OCI-LY7 (cell line): ENCODE results near the gene OGT. TPM values are rescaled to one million over a fixed set of nuclear protein-coding genes. Genes with fewer than 3 reads are reported as not detected.
A peak's percentile ranks its signal among the peaks of the same experiment; 100 is the strongest.

Source experiments
- BruUV-seq: library from RNA; stranded (reverse); fragments of 400-500 nt; replicated peaks from 2 replicates; lab custom pipeline; 2021; lab: Mats Ljungman, UMichigan
- CTCF ChIA-PET: fragments of 300-600 bp; sonication (Branson Sonifier 250); formaldehyde crosslinking; loops from one replicate; lab custom pipeline; 2022; ENCODE audit warnings: antibody characterized with exemption; ENCODE audit not compliant: unreplicated experiment; lab: Charles Lee
- POLR2A ChIA-PET: fragments of 300-600 bp; sonication (Branson Sonifier 250); formaldehyde crosslinking; loops from one replicate; lab custom pipeline; 2022; ENCODE audit warnings: antibody characterized with exemption; lab: Charles Lee
- DNase-seq: peaks from one replicate; pipeline ENCODE4 v3.0.0-alpha.2; 2015; ENCODE audit warnings: low spot score
- H2AFZ ChIP-seq: fragments of 200-600 bp; sonication (generic), shearing (Covaris generic); 2 replicates; pipeline ENCODE4 v1.6.1; 2014; ENCODE audit warnings: mild to moderate bottlenecking, antibody characterized with exemption, low read length, moderate library complexity
- H3K27ac ChIP-seq: fragments of 200-600 bp; sonication (generic); 2 replicates; pipeline ENCODE4 v1.5.1; 2014; ENCODE audit warnings: mixed run types, low read depth, mild to moderate bottlenecking, moderate library complexity, low read length, inconsistent platforms; ENCODE audit not compliant: poor library complexity, severe bottlenecking
- H3K36me3 ChIP-seq: fragments of 200-600 bp; sonication (generic); 2 replicates; pipeline ENCODE4 v1.6.1; 2014; ENCODE audit warnings: mild to moderate bottlenecking, antibody characterized with exemption, low read length, moderate library complexity, mixed read lengths; ENCODE audit not compliant: insufficient read depth
- H3K4me1 ChIP-seq: fragments of 200-600 bp; sonication (generic); 2 replicates; pipeline ENCODE4 v1.5.1; 2014; ENCODE audit warnings: mild to moderate bottlenecking, low read length; ENCODE audit not compliant: insufficient read depth, poor library complexity, severe bottlenecking
- H3K4me2 ChIP-seq: fragments of 200-600 bp; sonication (generic); 2 replicates; pipeline ENCODE4 v1.6.1; 2014; ENCODE audit warnings: mild to moderate bottlenecking, low read length
- H3K4me3 ChIP-seq: fragments of 200-600 bp; sonication (generic); 2 replicates; pipeline ENCODE4 v1.5.1; 2014; ENCODE audit warnings: mild to moderate bottlenecking, low read depth, low read length; ENCODE audit not compliant: poor library complexity, severe bottlenecking
- H3K79me2 ChIP-seq: fragments of 200-600 bp; sonication (generic); 2 replicates; pipeline ENCODE4 v1.6.1; 2016; ENCODE audit warnings: low read depth, mild to moderate bottlenecking, low read length, moderate library complexity, mixed read lengths; ENCODE audit not compliant: insufficient read depth
- H3K9me2 ChIP-seq: fragments of 200-600 bp; sonication (generic); 2 replicates; pipeline ENCODE4 v1.6.1; 2016; ENCODE audit warnings: mild to moderate bottlenecking, low read length, mixed read lengths; ENCODE audit not compliant: insufficient read depth
- H3K9me3 ChIP-seq: fragments of 200-600 bp; sonication (generic); 2 replicates; pipeline ENCODE4 v1.6.1; 2014; ENCODE audit warnings: mild to moderate bottlenecking, mixed run types, low read length, mixed read lengths
- H4K20me1 ChIP-seq: fragments of 200-600 bp; sonication (generic); 2 replicates; pipeline ENCODE4 v1.6.1; 2014; ENCODE audit warnings: mild to moderate bottlenecking, antibody characterized with exemption, low read length, moderate library complexity, mixed read lengths; ENCODE audit not compliant: insufficient read depth
- CTCF ChIP-seq: fragments of 200-600 bp; sonication (generic); conservative IDR thresholded peaks from 2 replicates; pipeline ENCODE4 v1.5.1; 2014; ENCODE audit warnings: mild to moderate bottlenecking, antibody characterized with exemption, low read length, moderate library complexity, mixed read lengths
- EZH2phosphoT487 ChIP-seq: fragments of 200-600 bp; sonication (generic); IDR thresholded peaks from 2 replicates; pipeline ENCODE4 v1.6.1; 2018; ENCODE audit warnings: low read depth, borderline replicate concordance, mild to moderate bottlenecking, mixed run types, antibody characterized with exemption, low read length, moderate library complexity, mixed read lengths
- intact Hi-C: fragments of 100-400 bp; cut with micrococcal nuclease; formaldehyde crosslinking; loops from one replicate; pipeline ENCODE4 v1.10.0; 2022; ENCODE audit not compliant: unreplicated experiment
- total RNA-seq, 2 experiments: library from RNA; depleted of rRNA in 1 of 2; stranded (reverse); fragments of >200 nt in 1 of 2; shearing (Covaris generic) in 1 of 2; gene quantifications; 2 replicates each; pipeline ENCODE4 v1.2.3, GENCODE V29; 2014 to 2022

OGT gene
- total RNA-seq, 2 experiments from 2014 or later = 185 to 291 TPM

GRCh38 chrX:71536285-71536684, 3.4 kb downstream of the OGT start:
- H3K4me1 ChIP-seq = peaks cover 55% of the 10 kb centered on the region
- TF ChIP-seq CTCF (no peak), EZH2phosphoT487 (no peak)
- no peak overlapping the region for H2AFZ ChIP-seq
- CTCF ChIA-PET = no interaction called here
- no peak for DNase-seq
- no TSS peak for BruUV-seq
- POLR2A ChIA-PET = interaction anchor here (0.6 to 2.9 kb wide), 2 partner anchors 9 to 341 kb away, joined by 3 to 13 read pairs; no protein-coding TSS in a partner anchor
- H3K9me3 ChIP-seq = no peaks in the 10 kb centered on the region
- peaks cover 66% of the 10 kb centered on the region for H3K36me3 ChIP-seq
- peak overlapping the region; percentile 94 for H3K4me2 ChIP-seq
- H3K9me2 ChIP-seq = no peaks in the 10 kb centered on the region
- peak overlapping the region; percentile 78 for H3K4me3 ChIP-seq
- intact Hi-C loops = no loop called here
- peaks cover 84% of the 10 kb centered on the region for H3K79me2 ChIP-seq
- H4K20me1 ChIP-seq = peaks cover 37% of the 10 kb centered on the region
- H3K27ac ChIP-seq = no peak overlapping the region

- Histone ChIP-seq H3K27ac (no peak overlapping the region), H2AFZ (no peak overlapping the region), H4K20me1 (peaks cover 52% of the 10 kb centered on the region), H3K9me3 (no peaks in the 10 kb centered on the region), H3K36me3 (peaks cover 81% of the 10 kb centered on the region), H3K4me2 (peak overlapping the region; percentile 69), H3K4me3 (no peak overlapping the region), H3K79me2 (peaks cover 99% of the 10 kb centered on the region), H3K9me2 (no peaks in the 10 kb centered on the region), H3K4me1 (peaks cover 61% of the 10 kb centered on the region)
- no peak for DNase-seq
- ChIA-PET CTCF (no interaction called here), POLR2A (no interaction called here)
- intact Hi-C loops = no loop called here
- no peak for TF ChIP-seq EZH2phosphoT487
- TF ChIP-seq CTCF = no peak
- no TSS peak for BruUV-seq
These were observed 4.8 kb downstream of the OGT start for GRCh38 chrX:71537743-71538142.

- Histone ChIP-seq H3K36me3 (peaks cover 93% of the 10 kb centered on the region), H3K4me2 (peak overlapping the region; percentile 69), H3K4me3 (peak overlapping the region; percentile 54), H3K9me2 (no peaks in the 10 kb centered on the region), H3K27ac (peak overlapping the region; percentile 73), H4K20me1 (peaks cover 57% of the 10 kb centered on the region), H3K9me3 (no peaks in the 10 kb centered on the region), H3K79me2 (peaks cover 100% of the 10 kb centered on the region), H3K4me1 (peaks cover 63% of the 10 kb centered on the region), H2AFZ (no peak overlapping the region)
- ChIA-PET POLR2A (no interaction called here), CTCF (no interaction called here)
- BruUV-seq = no TSS peak
- intact Hi-C loops = loop anchor here (1.0 to 10.0 kb wide), 2 partner anchors 8 to 256 kb away; partner anchors contain the start of genes NONO and OGT
- DNase-seq = no peak
- TF ChIP-seq CTCF (no peak), EZH2phosphoT487 (no peak)
These were observed 7.9 kb downstream of the OGT start for GRCh38 chrX:71540801-71541200.
